PC-3 (cell line): Measurements from ENCODE around the gene DSC2. TPM values are rescaled to one million over a fixed set of nuclear protein-coding genes. Genes with fewer than 3 reads are reported as not detected.

Experiments
- ATAC-seq: fragments of 200-7000 bp; cut with Tn5 transposase; 2 replicates; pipeline ENCODE4 v1.9.1; 2020; ENCODE audit warnings: mild to moderate bottlenecking, moderate library complexity
- BruUV-seq: library from RNA; stranded (reverse); fragments of 400-500 nt; replicated peaks from 2 replicates; lab custom pipeline; 2021; lab: Mats Ljungman, UMichigan
- CTCF ChIA-PET: fragments of 300-600 bp; sonication (Branson Sonifier 250); formaldehyde crosslinking; loops from one replicate; lab custom pipeline; 2022; ENCODE audit warnings: antibody characterized with exemption; lab: Charles Lee
- POLR2A ChIA-PET: fragments of 300-600 bp; sonication (Branson Sonifier 250); formaldehyde crosslinking; loops from one replicate; lab custom pipeline; 2022; ENCODE audit warnings: antibody characterized with exemption; ENCODE audit not compliant: unreplicated experiment; lab: Charles Lee
- DNase-seq: peaks from one replicate; pipeline ENCODE4 v3.0.0-alpha.2; 2015
- H2AFZ ChIP-seq: fragments of 300-600 bp; sonication (generic); 2 replicates; pipeline ENCODE4 v1.6.0; 2016; ENCODE audit warnings: antibody characterized with exemption, low read length
- H3F3A ChIP-seq: fragments of 300-600 bp; sonication (generic); one replicate; pipeline ENCODE4 v1.6.0; 2017; ENCODE audit warnings: antibody characterized with exemption, low read length, control low read depth, mild to moderate bottlenecking; ENCODE audit not compliant: unreplicated experiment
- H3K27ac ChIP-seq: fragments of 300-600 bp; sonication (generic); 2 replicates; pipeline ENCODE4 v1.5.1; 2016; ENCODE audit warnings: mild to moderate bottlenecking, low read length
- H3K27me3 ChIP-seq: fragments of 300-600 bp; sonication (generic); 2 replicates; pipeline ENCODE4 v1.6.1; 2016; ENCODE audit warnings: low read length, mixed read lengths
- H3K36me3 ChIP-seq: fragments of 300-600 bp; sonication (generic); 2 replicates; pipeline ENCODE4 v1.6.1; 2016; ENCODE audit warnings: low read depth, mixed run types, low read length, mixed read lengths
- H3K4me1 ChIP-seq: fragments of 300-600 bp; sonication (generic); 2 replicates; pipeline ENCODE4 v1.5.1; 2016; ENCODE audit warnings: low read length; ENCODE audit not compliant: insufficient read depth
- H3K4me2 ChIP-seq: fragments of 300-600 bp; sonication (generic); 2 replicates; pipeline ENCODE4 v1.6.0; 2016; ENCODE audit warnings: low read length
- H3K4me3 ChIP-seq: fragments of 300-600 bp; sonication (generic); 2 replicates; pipeline ENCODE4 v1.5.1; 2016; ENCODE audit warnings: mild to moderate bottlenecking, low read length, mixed read lengths
- H3K79me2 ChIP-seq: fragments of 300-600 bp; sonication (generic); 2 replicates; pipeline ENCODE4 v1.6.1; 2017; ENCODE audit warnings: low read length, mixed read lengths
- H3K9ac ChIP-seq: fragments of 300-600 bp; sonication (generic); 2 replicates; pipeline ENCODE4 v1.6.0; 2016; ENCODE audit warnings: mild to moderate bottlenecking, low read length
- H3K9me2 ChIP-seq: fragments of 300-600 bp; sonication (generic); replicated peaks from 2 replicates; pipeline ENCODE4 v1.6.1; 2016; ENCODE audit warnings: mixed run types, low read length, mixed read lengths
- H3K9me3 ChIP-seq: fragments of 300-600 bp; sonication (generic); 2 replicates; pipeline ENCODE4 v1.6.1; 2016; ENCODE audit warnings: low read length, mixed read lengths
- H4K20me1 ChIP-seq: fragments of 300-600 bp; sonication (generic); 2 replicates; pipeline ENCODE4 v1.6.1; 2016; ENCODE audit warnings: low read length, mixed read lengths
- CTCF ChIP-seq: fragments of 300-600 bp; sonication (generic); conservative IDR thresholded peaks from 2 replicates; pipeline ENCODE4 v1.5.1; 2017; ENCODE audit warnings: antibody characterized with exemption, low read depth, mild to moderate bottlenecking, low read length
- EZH2 ChIP-seq: fragments of 300-600 bp; sonication (generic); IDR thresholded peaks from one replicate; pipeline ENCODE4 v1.6.1; 2017; ENCODE audit warnings: antibody characterized with exemption, mild to moderate bottlenecking, low read length; ENCODE audit not compliant: unreplicated experiment
- EZH2phosphoT487 ChIP-seq: fragments of 300-600 bp; sonication (generic); IDR thresholded peaks from 2 replicates; pipeline ENCODE4 v1.6.1; 2018; ENCODE audit warnings: mild to moderate bottlenecking, antibody characterized with exemption, low read length, borderline replicate concordance
- intact Hi-C: fragments of 100-400 bp; cut with micrococcal nuclease; formaldehyde crosslinking; loops from 2 replicates; pipeline ENCODE4 v1.9.0; 2023
- total RNA-seq: library from RNA; depleted of rRNA; stranded (reverse); fragments of >200 nt; gene quantifications from 2 replicates; pipeline ENCODE4 v1.2.3, GENCODE V29; 2014

The DSC2 gene
- total RNA-seq, 1 experiment from 2014 or later = 4.8 TPM

GRCh38 chr18:31064130-31064529, 38.1 kb downstream of the DSC2 start:
- TF ChIP-seq EZH2 (no peak), EZH2phosphoT487 (no peak), CTCF (no peak)
- intact Hi-C loops = no loop called here
- ChIA-PET POLR2A (no interaction called here), CTCF (no interaction called here)
- Histone ChIP-seq H4K20me1 (no peaks in the 10 kb centered on the region), H3K4me1 (no peaks in the 10 kb centered on the region), H3F3A (no peaks in the 10 kb centered on the region), H3K27ac (no peak overlapping the region), H3K9ac (no peak overlapping the region), H3K36me3 (no peaks in the 10 kb centered on the region), H3K27me3 (no peaks in the 10 kb centered on the region), H2AFZ (no peak overlapping the region), H3K4me3 (no peak overlapping the region), H3K79me2 (no peaks in the 10 kb centered on the region), H3K9me2 (no peaks in the 10 kb centered on the region), H3K4me2 (no peak overlapping the region), H3K9me3 (no peaks in the 10 kb centered on the region)
- ATAC-seq (peak; percentile 83), DNase-seq (no peak)
- no TSS peak for BruUV-seq

GRCh38 chr18:31061945-31062344, 40.3 kb downstream of the DSC2 start:
- ATAC-seq (no peak; the same call in 1 of the 2 replicates), DNase-seq (no peak)
- ChIA-PET CTCF (no interaction called here), POLR2A (no interaction called here)
- Histone ChIP-seq H3F3A (no peaks in the 10 kb centered on the region), H3K4me3 (no peak overlapping the region), H3K9ac (no peak overlapping the region), H3K27me3 (no peaks in the 10 kb centered on the region), H3K9me3 (no peaks in the 10 kb centered on the region), H3K4me1 (no peaks in the 10 kb centered on the region), H3K4me2 (no peak overlapping the region), H3K36me3 (no peaks in the 10 kb centered on the region), H2AFZ (no peak overlapping the region), H3K9me2 (no peaks in the 10 kb centered on the region), H3K27ac (no peak overlapping the region), H4K20me1 (no peaks in the 10 kb centered on the region), H3K79me2 (no peaks in the 10 kb centered on the region)
- intact Hi-C loops = no loop called here
- TF ChIP-seq CTCF (no peak), EZH2 (no peak), EZH2phosphoT487 (no peak)
- BruUV-seq = no TSS peak

- no peaks in the 10 kb centered on the region for H3K9me3 ChIP-seq
- H3K36me3 ChIP-seq = no peaks in the 10 kb centered on the region
- TF ChIP-seq CTCF (no peak), EZH2phosphoT487 (no peak), EZH2 (no peak)
- POLR2A ChIA-PET = no interaction called here
- BruUV-seq = no TSS peak
- ATAC-seq (no peak), DNase-seq (no peak)
- H3K4me1 ChIP-seq = no peaks in the 10 kb centered on the region
- no peaks in the 10 kb centered on the region for H3K79me2 ChIP-seq
- no peaks in the 10 kb centered on the region for H3K9me2 ChIP-seq
- no peak overlapping the region for H3K4me2 ChIP-seq
- no peaks in the 10 kb centered on the region for H4K20me1 ChIP-seq
- H3K4me3 ChIP-seq = no peak overlapping the region
- no peak overlapping the region for H2AFZ ChIP-seq
- H3K27ac ChIP-seq = no peak overlapping the region
- intact Hi-C loops = no loop called here
- CTCF ChIA-PET = no interaction called here
- H3K9ac ChIP-seq = no peak overlapping the region
- no peaks in the 10 kb centered on the region for H3F3A ChIP-seq
- no peaks in the 10 kb centered on the region for H3K27me3 ChIP-seq
Measured at GRCh38 chr18:31058897-31059296, 43.3 kb downstream of the DSC2 start.
